HEK293 (cell line): ENCODE results near the gene ZNF569.

ENCODE experiments used
- KLF10 ChIP-seq: fragments of 450-650 bp; IDR thresholded peaks from 2 replicates; pipeline ENCODE4 v1.5.1; 2018; ENCODE audit warnings: missing biosample characterization, mild to moderate bottlenecking, missing genetic modification characterization
- KLF16 ChIP-seq: fragments of 450-650 bp; formaldehyde crosslinking; IDR thresholded peaks from 2 replicates; pipeline ENCODE4 v1.5.1; 2017; ENCODE audit warnings: missing biosample characterization, missing genetic modification characterization
- REPIN1 ChIP-seq: fragments of 450-650 bp; formaldehyde crosslinking; IDR thresholded peaks from 2 replicates; pipeline ENCODE4 v1.5.1; 2017; ENCODE audit warnings: missing biosample characterization, missing genetic modification characterization, low read depth
- SALL2 ChIP-seq: fragments of 450-650 bp; formaldehyde crosslinking; IDR thresholded peaks from 2 replicates; pipeline ENCODE4 v1.5.0; 2017; ENCODE audit warnings: missing biosample characterization, mild to moderate bottlenecking, missing genetic modification characterization, borderline replicate concordance
- SETDB1 ChIP-seq: IDR thresholded peaks from one replicate; pipeline ENCODE4 v1.6.1; 2017; ENCODE audit warnings: mild to moderate bottlenecking, low read length, moderate library complexity, mixed read lengths; ENCODE audit not compliant: insufficient read length
- SP7 ChIP-seq: fragments of 450-650 bp; formaldehyde crosslinking; IDR thresholded peaks from 2 replicates; pipeline ENCODE4 v1.5.1; 2016; ENCODE audit warnings: missing biosample characterization, missing genetic modification characterization
- ZBTB7A ChIP-seq: fragments of 450-650 bp; formaldehyde crosslinking; IDR thresholded peaks from 2 replicates; pipeline ENCODE4 v1.5.1; 2016; ENCODE audit warnings: low read depth, missing biosample characterization, missing genetic modification characterization
- ZNF16 ChIP-seq: fragments of 450-650 bp; formaldehyde crosslinking; IDR thresholded peaks from 2 replicates; pipeline ENCODE4 v1.5.1; 2016; ENCODE audit warnings: low read depth, missing biosample characterization, missing genetic modification characterization
- ZNF169 ChIP-seq: fragments of 450-650 bp; formaldehyde crosslinking; IDR thresholded peaks from 2 replicates; pipeline ENCODE4 v1.5.1; 2016; ENCODE audit warnings: missing biosample characterization, missing genetic modification characterization
- ZNF248 ChIP-seq: fragments of 450-650 bp; formaldehyde crosslinking; IDR thresholded peaks from 2 replicates; pipeline ENCODE4 v1.5.1; 2017; ENCODE audit warnings: missing biosample characterization, missing genetic modification characterization
- ZNF311 ChIP-seq: fragments of 450-650 bp; formaldehyde crosslinking; IDR thresholded peaks from 2 replicates; pipeline ENCODE4 v1.5.1; 2017; ENCODE audit warnings: missing biosample characterization, missing genetic modification characterization, borderline replicate concordance
- ZNF366 ChIP-seq: fragments of 450-650 bp; formaldehyde crosslinking; conservative IDR thresholded peaks from 2 replicates; pipeline ENCODE4 v1.5.1; 2016; ENCODE audit warnings: missing biosample characterization, missing genetic modification characterization
- ZNF423 ChIP-seq: fragments of 450-650 bp; formaldehyde crosslinking; IDR thresholded peaks from 2 replicates; pipeline ENCODE4 v1.5.1; 2016; ENCODE audit warnings: missing biosample characterization, missing genetic modification characterization
- ZNF48 ChIP-seq: fragments of 450-650 bp; formaldehyde crosslinking; IDR thresholded peaks from 2 replicates; pipeline ENCODE4 v1.5.1; 2016; ENCODE audit warnings: missing biosample characterization, missing genetic modification characterization
- ZNF501 ChIP-seq: fragments of 450-650 bp; formaldehyde crosslinking; IDR thresholded peaks from 2 replicates; pipeline ENCODE4 v1.5.1; 2016; ENCODE audit warnings: missing biosample characterization, missing genetic modification characterization
- ZNF544 ChIP-seq: fragments of 450-650 bp; formaldehyde crosslinking; IDR thresholded peaks from 2 replicates; pipeline ENCODE4 v1.5.0; 2017; ENCODE audit warnings: missing biosample characterization, missing genetic modification characterization
- ZNF548 ChIP-seq: fragments of 450-650 bp; formaldehyde crosslinking; IDR thresholded peaks from 2 replicates; pipeline ENCODE4 v1.5.1; 2016; ENCODE audit warnings: missing biosample characterization, missing genetic modification characterization
- ZNF560 ChIP-seq: fragments of 450-650 bp; formaldehyde crosslinking; IDR thresholded peaks from 2 replicates; pipeline ENCODE4 v1.5.1; 2017; ENCODE audit warnings: missing biosample characterization, missing genetic modification characterization, borderline replicate concordance
- ZNF660 ChIP-seq: fragments of 450-650 bp; IDR thresholded peaks from 2 replicates; pipeline ENCODE4 v1.5.1; 2018; ENCODE audit warnings: missing biosample characterization, mild to moderate bottlenecking, missing genetic modification characterization
- ZNF707 ChIP-seq: fragments of 450-650 bp; formaldehyde crosslinking; IDR thresholded peaks from 2 replicates; pipeline ENCODE4 v1.5.1; 2016; ENCODE audit warnings: missing biosample characterization, missing genetic modification characterization
- ZNF792 ChIP-seq: fragments of 450-650 bp; formaldehyde crosslinking; IDR thresholded peaks from 2 replicates; pipeline ENCODE4 v1.5.1; 2016; ENCODE audit warnings: missing biosample characterization, missing genetic modification characterization
- ZSCAN30 ChIP-seq: fragments of 450-650 bp; IDR thresholded peaks from 2 replicates; pipeline ENCODE4 v1.5.1; 2018; ENCODE audit warnings: missing biosample characterization, mild to moderate bottlenecking, missing genetic modification characterization, moderate library complexity
- TF ChIP-seq, protein P1 (sequence below): fragments of 450-650 bp; formaldehyde crosslinking; IDR thresholded peaks from 2 replicates; pipeline ENCODE4 v1.5.1; 2016; ENCODE audit warnings: missing biosample characterization, missing genetic modification characterization, borderline replicate concordance
- TF ChIP-seq, protein P2 (sequence below): fragments of 450-650 bp; formaldehyde crosslinking; IDR thresholded peaks from 2 replicates; pipeline ENCODE4 v1.5.1; 2016; ENCODE audit warnings: missing biosample characterization, missing genetic modification characterization
- TF ChIP-seq, protein P3 (sequence below): fragments of 450-650 bp; formaldehyde crosslinking; optimal IDR thresholded peaks from 2 replicates; pipeline ENCODE3; 2016; ENCODE audit warnings: missing biosample characterization, mild to moderate bottlenecking, missing genetic modification characterization
- TF ChIP-seq, protein P4 (sequence below): fragments of 450-650 bp; formaldehyde crosslinking; IDR thresholded peaks from 2 replicates; pipeline ENCODE4 v1.5.1; 2016; ENCODE audit warnings: missing biosample characterization, missing genetic modification characterization
- TF ChIP-seq, protein P5 (sequence below): fragments of 450-650 bp; formaldehyde crosslinking; IDR thresholded peaks from 2 replicates; pipeline ENCODE4 v1.5.0; 2017; ENCODE audit warnings: missing biosample characterization, missing genetic modification characterization, borderline replicate concordance

The ZNF569 gene

DNA sequence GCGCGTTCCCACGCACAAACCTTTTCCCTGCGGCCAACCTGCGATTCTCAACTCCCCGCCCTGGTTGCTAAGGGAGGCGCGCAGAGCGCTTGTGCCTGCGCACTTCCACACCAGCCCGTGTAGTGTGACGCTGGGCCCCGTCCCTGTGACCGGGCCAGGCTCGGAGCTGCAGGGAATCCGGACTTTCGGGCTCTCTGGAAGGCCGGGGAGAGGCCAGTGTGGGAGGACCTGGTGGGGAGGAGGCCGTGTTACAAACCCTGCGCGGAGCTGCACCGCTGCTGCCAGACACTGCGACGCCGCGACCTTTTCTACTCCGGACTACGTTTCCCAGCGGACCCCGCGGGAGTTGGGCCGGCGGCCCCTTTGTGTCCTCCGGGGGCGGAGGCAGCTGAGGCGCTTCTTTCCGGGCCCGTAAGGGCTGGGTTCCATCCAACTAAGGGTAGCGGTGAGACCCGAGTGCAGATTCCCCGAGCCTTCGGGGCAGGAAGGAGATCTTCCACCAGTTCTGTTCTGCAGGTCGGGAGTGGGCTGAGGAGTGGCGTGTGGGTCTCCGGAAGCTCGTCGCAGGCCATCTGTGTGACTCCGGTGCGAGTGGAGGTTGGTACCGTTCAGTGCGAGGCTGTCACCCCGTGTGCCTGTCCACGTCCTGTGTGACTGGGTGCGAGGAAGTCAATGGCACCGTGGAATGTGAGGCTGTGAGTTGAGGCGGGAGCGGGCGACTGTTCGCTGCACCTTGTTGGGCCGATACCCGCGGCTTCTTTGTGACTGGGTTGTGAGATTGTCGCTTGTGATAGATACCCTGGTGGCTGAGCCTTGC, 1.9 kb upstream of the ZNF569 start, which contains the start of gene ZNF570 (continued):
- TF ChIP-seq, protein P1, sequence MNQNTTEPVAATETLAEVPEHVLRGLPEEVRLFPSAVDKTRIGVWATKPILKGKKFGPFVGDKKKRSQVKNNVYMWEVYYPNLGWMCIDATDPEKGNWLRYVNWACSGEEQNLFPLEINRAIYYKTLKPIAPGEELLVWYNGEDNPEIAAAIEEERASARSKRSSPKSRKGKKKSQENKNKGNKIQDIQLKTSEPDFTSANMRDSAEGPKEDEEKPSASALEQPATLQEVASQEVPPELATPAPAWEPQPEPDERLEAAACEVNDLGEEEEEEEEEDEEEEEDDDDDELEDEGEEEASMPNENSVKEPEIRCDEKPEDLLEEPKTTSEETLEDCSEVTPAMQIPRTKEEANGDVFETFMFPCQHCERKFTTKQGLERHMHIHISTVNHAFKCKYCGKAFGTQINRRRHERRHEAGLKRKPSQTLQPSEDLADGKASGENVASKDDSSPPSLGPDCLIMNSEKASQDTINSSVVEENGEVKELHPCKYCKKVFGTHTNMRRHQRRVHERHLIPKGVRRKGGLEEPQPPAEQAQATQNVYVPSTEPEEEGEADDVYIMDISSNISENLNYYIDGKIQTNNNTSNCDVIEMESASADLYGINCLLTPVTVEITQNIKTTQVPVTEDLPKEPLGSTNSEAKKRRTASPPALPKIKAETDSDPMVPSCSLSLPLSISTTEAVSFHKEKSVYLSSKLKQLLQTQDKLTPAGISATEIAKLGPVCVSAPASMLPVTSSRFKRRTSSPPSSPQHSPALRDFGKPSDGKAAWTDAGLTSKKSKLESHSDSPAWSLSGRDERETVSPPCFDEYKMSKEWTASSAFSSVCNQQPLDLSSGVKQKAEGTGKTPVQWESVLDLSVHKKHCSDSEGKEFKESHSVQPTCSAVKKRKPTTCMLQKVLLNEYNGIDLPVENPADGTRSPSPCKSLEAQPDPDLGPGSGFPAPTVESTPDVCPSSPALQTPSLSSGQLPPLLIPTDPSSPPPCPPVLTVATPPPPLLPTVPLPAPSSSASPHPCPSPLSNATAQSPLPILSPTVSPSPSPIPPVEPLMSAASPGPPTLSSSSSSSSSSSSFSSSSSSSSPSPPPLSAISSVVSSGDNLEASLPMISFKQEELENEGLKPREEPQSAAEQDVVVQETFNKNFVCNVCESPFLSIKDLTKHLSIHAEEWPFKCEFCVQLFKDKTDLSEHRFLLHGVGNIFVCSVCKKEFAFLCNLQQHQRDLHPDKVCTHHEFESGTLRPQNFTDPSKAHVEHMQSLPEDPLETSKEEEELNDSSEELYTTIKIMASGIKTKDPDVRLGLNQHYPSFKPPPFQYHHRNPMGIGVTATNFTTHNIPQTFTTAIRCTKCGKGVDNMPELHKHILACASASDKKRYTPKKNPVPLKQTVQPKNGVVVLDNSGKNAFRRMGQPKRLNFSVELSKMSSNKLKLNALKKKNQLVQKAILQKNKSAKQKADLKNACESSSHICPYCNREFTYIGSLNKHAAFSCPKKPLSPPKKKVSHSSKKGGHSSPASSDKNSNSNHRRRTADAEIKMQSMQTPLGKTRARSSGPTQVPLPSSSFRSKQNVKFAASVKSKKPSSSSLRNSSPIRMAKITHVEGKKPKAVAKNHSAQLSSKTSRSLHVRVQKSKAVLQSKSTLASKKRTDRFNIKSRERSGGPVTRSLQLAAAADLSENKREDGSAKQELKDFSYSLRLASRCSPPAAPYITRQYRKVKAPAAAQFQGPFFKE (tag by site-specific recombination): no peak
- peak; percentile 99 for TF ChIP-seq ZSCAN30 (tag by site-specific recombination)
- TF ChIP-seq KLF16 (tag by site-specific recombination): peak; percentile 86
- TF ChIP-seq, protein P2, sequence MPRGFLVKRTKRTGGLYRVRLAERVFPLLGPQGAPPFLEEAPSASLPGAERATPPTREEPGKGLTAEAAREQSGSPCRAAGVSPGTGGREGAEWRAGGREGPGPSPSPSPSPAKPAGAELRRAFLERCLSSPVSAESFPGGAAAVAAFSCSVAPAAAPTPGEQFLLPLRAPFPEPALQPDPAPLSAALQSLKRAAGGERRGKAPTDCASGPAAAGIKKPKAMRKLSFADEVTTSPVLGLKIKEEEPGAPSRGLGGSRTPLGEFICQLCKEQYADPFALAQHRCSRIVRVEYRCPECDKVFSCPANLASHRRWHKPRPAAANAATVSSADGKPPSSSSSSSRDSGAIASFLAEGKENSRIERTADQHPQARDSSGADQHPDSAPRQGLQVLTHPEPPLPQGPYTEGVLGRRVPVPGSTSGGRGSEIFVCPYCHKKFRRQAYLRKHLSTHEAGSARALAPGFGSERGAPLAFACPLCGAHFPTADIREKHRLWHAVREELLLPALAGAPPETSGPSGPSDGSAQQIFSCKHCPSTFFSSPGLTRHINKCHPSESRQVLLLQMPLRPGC (tag by site-specific recombination): no peak; the same call in 1 of the 2 replicates
- TF ChIP-seq, protein P3, sequence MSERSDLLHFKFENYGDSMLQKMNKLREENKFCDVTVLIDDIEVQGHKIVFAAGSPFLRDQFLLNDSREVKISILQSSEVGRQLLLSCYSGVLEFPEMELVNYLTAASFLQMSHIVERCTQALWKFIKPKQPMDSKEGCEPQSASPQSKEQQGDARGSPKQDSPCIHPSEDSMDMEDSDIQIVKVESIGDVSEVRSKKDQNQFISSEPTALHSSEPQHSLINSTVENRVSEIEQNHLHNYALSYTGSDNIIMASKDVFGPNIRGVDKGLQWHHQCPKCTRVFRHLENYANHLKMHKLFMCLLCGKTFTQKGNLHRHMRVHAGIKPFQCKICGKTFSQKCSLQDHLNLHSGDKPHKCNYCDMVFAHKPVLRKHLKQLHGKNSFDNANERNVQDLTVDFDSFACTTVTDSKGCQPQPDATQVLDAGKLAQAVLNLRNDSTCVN: peak; percentile 85
- no peak for TF ChIP-seq ZNF248 (tag by site-specific recombination)
- peak; percentile 69 for TF ChIP-seq ZBTB7A (tag by site-specific recombination)
- peak; percentile 97 for TF ChIP-seq ZNF660 (tag by site-specific recombination)
- TF ChIP-seq ZNF16 (tag by site-specific recombination): no peak
- TF ChIP-seq KLF10 (tag by site-specific recombination): no peak
- peak; percentile 83; the same call in 1 of the 2 replicates for TF ChIP-seq SP7
- no peak for TF ChIP-seq ZNF48 (tag by site-specific recombination)
- TF ChIP-seq REPIN1 (tag by site-specific recombination): peak; percentile 71; the same call in 1 of the 2 replicates
- TF ChIP-seq ZNF560: peak; percentile 53; the same call in 1 of the 2 replicates
- TF ChIP-seq SALL2 (tag by site-specific recombination): no peak
- TF ChIP-seq ZNF311: no peak
- TF ChIP-seq, protein P4, sequence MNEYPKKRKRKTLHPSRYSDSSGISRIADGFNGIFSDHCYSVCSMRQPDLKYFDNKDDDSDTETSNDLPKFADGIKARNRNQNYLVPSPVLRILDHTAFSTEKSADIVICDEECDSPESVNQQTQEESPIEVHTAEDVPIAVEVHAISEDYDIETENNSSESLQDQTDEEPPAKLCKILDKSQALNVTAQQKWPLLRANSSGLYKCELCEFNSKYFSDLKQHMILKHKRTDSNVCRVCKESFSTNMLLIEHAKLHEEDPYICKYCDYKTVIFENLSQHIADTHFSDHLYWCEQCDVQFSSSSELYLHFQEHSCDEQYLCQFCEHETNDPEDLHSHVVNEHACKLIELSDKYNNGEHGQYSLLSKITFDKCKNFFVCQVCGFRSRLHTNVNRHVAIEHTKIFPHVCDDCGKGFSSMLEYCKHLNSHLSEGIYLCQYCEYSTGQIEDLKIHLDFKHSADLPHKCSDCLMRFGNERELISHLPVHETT (tag by site-specific recombination): no peak; the same call in 1 of the 2 replicates
- 0 out of 2 replicates have a peak, but pooled peaks have one; percentile 18 for TF ChIP-seq ZNF548 (tag by site-specific recombination)
- TF ChIP-seq ZNF366 (tag by site-specific recombination): peak; percentile 34
- no peak for TF ChIP-seq ZNF707
- TF ChIP-seq ZNF169 (tag by site-specific recombination): peak; percentile 74; the same call in 1 of the 2 replicates
- TF ChIP-seq, protein P5, sequence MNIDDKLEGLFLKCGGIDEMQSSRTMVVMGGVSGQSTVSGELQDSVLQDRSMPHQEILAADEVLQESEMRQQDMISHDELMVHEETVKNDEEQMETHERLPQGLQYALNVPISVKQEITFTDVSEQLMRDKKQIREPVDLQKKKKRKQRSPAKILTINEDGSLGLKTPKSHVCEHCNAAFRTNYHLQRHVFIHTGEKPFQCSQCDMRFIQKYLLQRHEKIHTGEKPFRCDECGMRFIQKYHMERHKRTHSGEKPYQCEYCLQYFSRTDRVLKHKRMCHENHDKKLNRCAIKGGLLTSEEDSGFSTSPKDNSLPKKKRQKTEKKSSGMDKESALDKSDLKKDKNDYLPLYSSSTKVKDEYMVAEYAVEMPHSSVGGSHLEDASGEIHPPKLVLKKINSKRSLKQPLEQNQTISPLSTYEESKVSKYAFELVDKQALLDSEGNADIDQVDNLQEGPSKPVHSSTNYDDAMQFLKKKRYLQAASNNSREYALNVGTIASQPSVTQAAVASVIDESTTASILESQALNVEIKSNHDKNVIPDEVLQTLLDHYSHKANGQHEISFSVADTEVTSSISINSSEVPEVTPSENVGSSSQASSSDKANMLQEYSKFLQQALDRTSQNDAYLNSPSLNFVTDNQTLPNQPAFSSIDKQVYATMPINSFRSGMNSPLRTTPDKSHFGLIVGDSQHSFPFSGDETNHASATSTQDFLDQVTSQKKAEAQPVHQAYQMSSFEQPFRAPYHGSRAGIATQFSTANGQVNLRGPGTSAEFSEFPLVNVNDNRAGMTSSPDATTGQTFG: no peak
- TF ChIP-seq SETDB1: no peak
- TF ChIP-seq ZNF423 (tag by site-specific recombination): no peak
- peak; percentile 94 for TF ChIP-seq ZNF501 (tag by site-specific recombination)
- TF ChIP-seq ZNF544 (tag by site-specific recombination): no peak
- TF ChIP-seq ZNF792: peak; percentile 79; the same call in 1 of the 2 replicates
